ENCODE results near the gene RABGAP1L.

RABGAP1L gene

GRCh38 chr1:174975764-174976163 lies 816.4 kb downstream of the RABGAP1L start:
- no peak for DNase-seq (ENCODE audit: low spot score)
- TF ChIP-seq, protein P1, sequence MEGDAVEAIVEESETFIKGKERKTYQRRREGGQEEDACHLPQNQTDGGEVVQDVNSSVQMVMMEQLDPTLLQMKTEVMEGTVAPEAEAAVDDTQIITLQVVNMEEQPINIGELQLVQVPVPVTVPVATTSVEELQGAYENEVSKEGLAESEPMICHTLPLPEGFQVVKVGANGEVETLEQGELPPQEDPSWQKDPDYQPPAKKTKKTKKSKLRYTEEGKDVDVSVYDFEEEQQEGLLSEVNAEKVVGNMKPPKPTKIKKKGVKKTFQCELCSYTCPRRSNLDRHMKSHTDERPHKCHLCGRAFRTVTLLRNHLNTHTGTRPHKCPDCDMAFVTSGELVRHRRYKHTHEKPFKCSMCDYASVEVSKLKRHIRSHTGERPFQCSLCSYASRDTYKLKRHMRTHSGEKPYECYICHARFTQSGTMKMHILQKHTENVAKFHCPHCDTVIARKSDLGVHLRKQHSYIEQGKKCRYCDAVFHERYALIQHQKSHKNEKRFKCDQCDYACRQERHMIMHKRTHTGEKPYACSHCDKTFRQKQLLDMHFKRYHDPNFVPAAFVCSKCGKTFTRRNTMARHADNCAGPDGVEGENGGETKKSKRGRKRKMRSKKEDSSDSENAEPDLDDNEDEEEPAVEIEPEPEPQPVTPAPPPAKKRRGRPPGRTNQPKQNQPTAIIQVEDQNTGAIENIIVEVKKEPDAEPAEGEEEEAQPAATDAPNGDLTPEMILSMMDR (IDR thresholded peaks at IDR 0.05; ENCODE audit: extremely low read depth, insufficient read depth, missing control alignments), result no peak
- in situ Hi-C loops (cut with MboI; ENCODE audit: low pct_unique_long_range_greater_than_20kb, low sequenced_read_pairs, unreplicated experiment), result loop anchor here (25.0 kb wide), 1 partner anchor 713 kb away; no protein-coding TSS in a partner anchor

- in situ Hi-C loops (cut with MboI; ENCODE audit: low pct_unique_long_range_greater_than_20kb, low sequenced_read_pairs, unreplicated experiment), result loop anchor here (25.0 kb wide), 1 partner anchor 714 kb away; no protein-coding TSS in a partner anchor
- TF ChIP-seq, protein P1 (IDR thresholded peaks at IDR 0.05; ENCODE audit: extremely low read depth, insufficient read depth, missing control alignments), result no peak
- no peak for DNase-seq (ENCODE audit: low spot score)
These were observed 817.3 kb downstream of the RABGAP1L start for GRCh38 chr1:174976436-174977108.

GRCh38 chr1:174982971-174983689 lies 823.8 kb downstream of the RABGAP1L start:
- in situ Hi-C loops (cut with MboI; ENCODE audit: low pct_unique_long_range_greater_than_20kb, low sequenced_read_pairs, unreplicated experiment), result loop anchor here (25.0 kb wide), 1 partner anchor 721 kb away; no protein-coding TSS in a partner anchor
- TF ChIP-seq, protein P1 (IDR thresholded peaks at IDR 0.05; ENCODE audit: extremely low read depth, insufficient read depth, missing control alignments), result peak; percentile 59
- peak; percentile 28 for DNase-seq (ENCODE audit: low spot score)

GRCh38 chr1:174984952-174985351 lies 825.6 kb downstream of the RABGAP1L start:
- in situ Hi-C loops (cut with MboI; ENCODE audit: low pct_unique_long_range_greater_than_20kb, low sequenced_read_pairs, unreplicated experiment), result loop anchor here (25.0 kb wide), 1 partner anchor 723 kb away; no protein-coding TSS in a partner anchor
- no peak for DNase-seq (ENCODE audit: low spot score)
- TF ChIP-seq, protein P1 (IDR thresholded peaks at IDR 0.05; ENCODE audit: extremely low read depth, insufficient read depth, missing control alignments), result no peak

DNA sequence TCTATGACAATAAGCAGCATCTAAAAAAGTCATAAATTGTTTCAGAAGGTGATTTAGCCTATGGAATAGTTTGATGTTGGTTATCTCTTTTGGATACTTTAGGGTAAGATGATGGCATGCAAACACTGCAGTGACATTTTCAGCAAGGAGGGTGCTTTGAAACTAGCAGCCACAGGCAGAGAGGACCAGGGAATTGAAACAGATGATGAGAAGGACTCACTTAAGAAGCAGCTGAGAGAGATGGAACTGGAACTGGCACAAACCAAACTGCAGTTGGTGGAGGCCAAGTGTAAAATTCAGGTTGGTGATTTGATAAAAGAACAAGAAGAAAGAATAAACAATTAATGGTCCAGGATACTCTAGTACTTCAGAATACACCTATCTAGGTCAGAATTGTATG lies 829.2 kb downstream of the RABGAP1L start:
- in situ Hi-C loops (cut with MboI; ENCODE audit: low pct_unique_long_range_greater_than_20kb, low sequenced_read_pairs, unreplicated experiment), result loop anchor here (25.0 kb wide), 1 partner anchor 726 kb away; no protein-coding TSS in a partner anchor
- DNase-seq (ENCODE audit: low spot score), result no peak
- TF ChIP-seq, protein P1 (IDR thresholded peaks at IDR 0.05; ENCODE audit: extremely low read depth, insufficient read depth, missing control alignments), result no peak

GRCh38 chr1:174988986-174989385 lies 829.7 kb downstream of the RABGAP1L start:
- no peak for DNase-seq (ENCODE audit: low spot score)
- TF ChIP-seq, protein P1 (IDR thresholded peaks at IDR 0.05; ENCODE audit: extremely low read depth, insufficient read depth, missing control alignments), result no peak
- in situ Hi-C loops (cut with MboI; ENCODE audit: low pct_unique_long_range_greater_than_20kb, low sequenced_read_pairs, unreplicated experiment), result loop anchor here (25.0 kb wide), 1 partner anchor 727 kb away; no protein-coding TSS in a partner anchor
